SU-DHL-6 (cell line): Measurements from ENCODE around the gene SPAG9.

Experiments
- EZH2phosphoT487 ChIP-seq: fragments of 200-600 bp; sonication (generic), shearing (Covaris generic); conservative IDR thresholded peaks from 2 replicates; pipeline ENCODE4 v1.6.1; 2018; ENCODE audit warnings: mild to moderate bottlenecking, antibody characterized with exemption, low read length, moderate library complexity, mixed read lengths
- TF ChIP-seq, protein P1 (sequence below): fragments of 200-600 bp; sonication (generic); IDR thresholded peaks from one replicate; pipeline ENCODE4 v1.5.1; 2017; ENCODE audit warnings: antibody characterized with exemption, mild to moderate bottlenecking, low read length, moderate library complexity; ENCODE audit not compliant: insufficient read depth, poor library complexity, severe bottlenecking

DNA sequence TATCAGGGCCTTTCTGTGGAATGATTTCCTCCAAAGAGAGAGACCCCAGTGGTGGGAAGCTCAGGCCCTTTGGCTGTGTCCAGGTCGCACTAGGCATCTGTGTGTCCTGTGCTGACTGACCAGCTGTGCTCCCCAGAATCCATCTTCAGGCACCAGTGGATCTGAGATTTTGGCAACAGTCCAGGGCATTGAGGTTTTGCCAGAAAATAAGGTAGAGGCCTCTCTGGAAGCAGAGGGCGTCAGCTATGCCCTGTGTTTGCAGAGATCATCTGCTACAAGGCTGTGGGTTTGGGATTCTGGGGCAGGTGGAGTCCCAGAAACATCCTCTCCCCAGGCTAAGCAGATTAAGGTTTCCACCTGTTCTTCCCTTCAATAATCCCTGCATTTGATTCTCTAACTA, 197.1 kb downstream of the SPAG9 start:
- TF ChIP-seq, protein P1, sequence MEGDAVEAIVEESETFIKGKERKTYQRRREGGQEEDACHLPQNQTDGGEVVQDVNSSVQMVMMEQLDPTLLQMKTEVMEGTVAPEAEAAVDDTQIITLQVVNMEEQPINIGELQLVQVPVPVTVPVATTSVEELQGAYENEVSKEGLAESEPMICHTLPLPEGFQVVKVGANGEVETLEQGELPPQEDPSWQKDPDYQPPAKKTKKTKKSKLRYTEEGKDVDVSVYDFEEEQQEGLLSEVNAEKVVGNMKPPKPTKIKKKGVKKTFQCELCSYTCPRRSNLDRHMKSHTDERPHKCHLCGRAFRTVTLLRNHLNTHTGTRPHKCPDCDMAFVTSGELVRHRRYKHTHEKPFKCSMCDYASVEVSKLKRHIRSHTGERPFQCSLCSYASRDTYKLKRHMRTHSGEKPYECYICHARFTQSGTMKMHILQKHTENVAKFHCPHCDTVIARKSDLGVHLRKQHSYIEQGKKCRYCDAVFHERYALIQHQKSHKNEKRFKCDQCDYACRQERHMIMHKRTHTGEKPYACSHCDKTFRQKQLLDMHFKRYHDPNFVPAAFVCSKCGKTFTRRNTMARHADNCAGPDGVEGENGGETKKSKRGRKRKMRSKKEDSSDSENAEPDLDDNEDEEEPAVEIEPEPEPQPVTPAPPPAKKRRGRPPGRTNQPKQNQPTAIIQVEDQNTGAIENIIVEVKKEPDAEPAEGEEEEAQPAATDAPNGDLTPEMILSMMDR: no peak
- no peak for TF ChIP-seq EZH2phosphoT487
